Activated CD4-positive, alpha-beta T cell treated with anti-CD3 and anti-CD28 coated beads for 36 hours (primary cell): ENCODE measurements around the gene METTL15. TPM values are rescaled to one million over a fixed set of nuclear protein-coding genes. Genes with fewer than 3 reads are reported as not detected.
"Not testable (repeated sequence)": the region's sequence is repeated elsewhere in the genome, so short reads cannot be mapped to it uniquely, and the experiment has no call there.

Experiments used
- ATAC-seq: fragments of 200-7000 bp; cut with Tn5 transposase; one replicate; pipeline ENCODE4 v1.10.0; 2021; ENCODE audit warnings: mild to moderate bottlenecking, moderate library complexity
- CTCF ChIA-PET: fragments of 350-600 bp; sonication (Branson Sonifier 250); formaldehyde crosslinking; loops from one replicate; lab custom pipeline; 2021; ENCODE audit warnings: antibody characterized with exemption; lab: Charles Lee
- POLR2A ChIA-PET: fragments of 350-600 bp; sonication (Branson Sonifier 250); formaldehyde crosslinking; loops from one replicate; lab custom pipeline; 2021; ENCODE audit warnings: antibody characterized with exemption, inconsistent platforms; lab: Charles Lee
- DNase-seq: peaks from one replicate; pipeline ENCODE4 v3.0.0-alpha.2; 2020
- H3K27ac Mint-ChIP-seq: one replicate; pipeline ENCODE4 v1.8.0; 2021; ENCODE audit warnings: mixed read lengths
- H3K27me3 Mint-ChIP-seq: one replicate; pipeline ENCODE4 v1.8.0; 2021; ENCODE audit warnings: mixed read lengths
- H3K36me3 Mint-ChIP-seq: one replicate; pipeline ENCODE4 v1.8.0; 2021; ENCODE audit warnings: low read depth, mixed read lengths
- H3K4me1 Mint-ChIP-seq: one replicate; pipeline ENCODE4 v1.8.0; 2021; ENCODE audit warnings: mixed read lengths
- H3K4me3 Mint-ChIP-seq: one replicate; pipeline ENCODE4 v1.8.0; 2021; ENCODE audit warnings: mild to moderate bottlenecking, moderate library complexity, mixed read lengths
- H3K9me3 Mint-ChIP-seq: one replicate; pipeline ENCODE4 v1.8.0; 2021; ENCODE audit warnings: low read depth, mixed read lengths
- intact Hi-C, 2 experiments: fragments of 100-400 bp; cut with DNase I in 1 of 2; cut with micrococcal nuclease in 1 of 2; formaldehyde crosslinking; loops; one replicate each; pipeline versions ENCODE4 v1.14.2 to v1.15.1; 2022 to 2024; cut with DNase I, micrococcal nuclease
- total RNA-seq, 2 experiments: library from RNA; stranded (reverse); gene quantifications; one replicate each; pipeline ENCODE4 v1.2.3, GENCODE V29; 2021

METTL15 gene, protein sequence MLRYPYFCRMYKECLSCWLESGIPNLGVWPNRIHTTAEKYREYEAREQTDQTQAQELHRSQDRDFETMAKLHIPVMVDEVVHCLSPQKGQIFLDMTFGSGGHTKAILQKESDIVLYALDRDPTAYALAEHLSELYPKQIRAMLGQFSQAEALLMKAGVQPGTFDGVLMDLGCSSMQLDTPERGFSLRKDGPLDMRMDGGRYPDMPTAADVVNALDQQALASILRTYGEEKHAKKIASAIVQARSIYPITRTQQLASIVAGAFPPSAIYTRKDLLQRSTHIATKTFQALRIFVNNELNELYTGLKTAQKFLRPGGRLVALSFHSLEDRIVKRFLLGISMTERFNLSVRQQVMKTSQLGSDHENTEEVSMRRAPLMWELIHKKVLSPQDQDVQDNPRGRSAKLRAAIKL
- 10 to 100 TPM; 13.0 to 16.0 TPM for total RNA-seq

DNA sequence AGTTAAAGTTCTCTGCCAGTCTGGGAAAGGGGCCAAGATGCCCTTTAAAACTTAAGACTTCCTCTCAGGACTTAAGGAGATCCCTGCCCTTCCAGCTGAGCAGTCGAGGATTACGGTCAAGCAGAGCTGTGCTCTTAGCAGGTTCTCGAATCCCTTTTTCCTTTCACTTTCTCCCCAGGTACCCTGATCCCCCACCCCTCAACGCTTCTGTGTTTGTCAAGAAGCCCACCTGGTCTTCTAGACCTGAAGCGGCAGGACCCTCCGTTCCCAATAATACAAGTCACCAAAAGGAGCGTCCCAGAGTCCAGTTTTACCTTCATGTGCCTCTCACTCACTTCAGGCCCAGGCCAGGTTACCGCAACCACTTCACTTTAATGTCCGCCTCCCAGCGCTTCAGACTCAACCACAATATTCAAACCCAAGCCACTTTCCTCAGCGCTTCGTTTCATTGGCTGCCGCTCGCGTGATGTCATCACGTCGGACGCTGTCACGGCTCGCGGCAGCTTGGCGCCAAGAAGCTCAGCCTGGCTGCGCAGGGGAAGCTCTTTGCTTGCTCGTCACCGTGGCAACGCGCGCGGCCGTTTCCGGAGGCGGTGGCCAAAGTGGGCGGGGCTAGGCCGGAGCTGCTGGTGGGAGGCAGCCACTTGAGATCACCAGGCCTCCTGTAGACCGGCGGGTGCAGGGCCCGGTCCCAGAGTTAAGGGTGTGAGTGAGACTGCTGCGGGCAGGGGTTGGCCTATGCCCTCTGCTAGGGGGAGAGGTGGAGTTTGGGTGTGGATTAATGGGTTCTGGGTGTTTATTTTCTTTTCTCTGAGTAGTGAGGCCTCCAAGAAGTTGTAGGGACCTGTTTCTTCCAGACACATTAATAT is at the start of gene METTL15, which contains the start of gene KIF18A:
METTL15 (plus strand) TSS at position 639 of the 869 bp plus-strand sequence. CDS start 4,947 bp downstream, outside the sequence.
KIF18A (minus strand) TSS at position 407 of the 869 bp plus-strand sequence. CDS start 10,209 bp downstream, outside the sequence.
- CTCF ChIA-PET = interaction anchor here (0.6 kb wide), 1 partner anchor 472 kb away, joined by 4 read pairs; no protein-coding TSS in a partner anchor
- Mint-ChIP-seq H3K36me3 (peaks cover 12% of the 10 kb centered on the region), H3K9me3 (no peaks in the 10 kb centered on the region), H3K4me3 (peak within 1 kb of the TSS; percentile 98), H3K4me1 (peaks cover 40% of the 10 kb centered on the region), H3K27me3 (no peaks in the 10 kb centered on the region), H3K27ac (peak within 1 kb of the TSS; percentile 99)
- ATAC-seq = peak; percentile 95
- peak; percentile 99 for DNase-seq
- intact Hi-C loops = loop anchor here (1.0 to 2.0 kb wide), 3 partner anchors 601 to 745 kb away; partner anchors contain the start of genes LIN7C (in 2 of the 2) and CCDC34 (in 1 of the 2)
- POLR2A ChIA-PET = interaction anchor here (0.6 to 0.8 kb wide), 3 partner anchors 9 to 41 kb away, joined by 3 to 9 read pairs (median 3); no protein-coding TSS in a partner anchor

- H3K4me3 Mint-ChIP-seq = no peak overlapping the region
- H3K9me3 Mint-ChIP-seq = no peaks in the 10 kb centered on the region
- no peaks in the 10 kb centered on the region for H3K4me1 Mint-ChIP-seq
- H3K27ac Mint-ChIP-seq = no peak overlapping the region
- DNase-seq (no peak), ATAC-seq (no peak)
- ChIA-PET CTCF (interaction anchor here (0.6 kb wide), 1 partner anchor 79 kb away, joined by 3 read pairs; no protein-coding TSS in a partner anchor), POLR2A (no interaction called here)
- intact Hi-C loops = no loop called here
- H3K36me3 Mint-ChIP-seq = peaks cover 15% of the 10 kb centered on the region
- no peaks in the 10 kb centered on the region for H3K27me3 Mint-ChIP-seq
These were observed 36.9 kb upstream of the METTL15 start for GRCh38 chr11:28071305-28071704.

DNA sequence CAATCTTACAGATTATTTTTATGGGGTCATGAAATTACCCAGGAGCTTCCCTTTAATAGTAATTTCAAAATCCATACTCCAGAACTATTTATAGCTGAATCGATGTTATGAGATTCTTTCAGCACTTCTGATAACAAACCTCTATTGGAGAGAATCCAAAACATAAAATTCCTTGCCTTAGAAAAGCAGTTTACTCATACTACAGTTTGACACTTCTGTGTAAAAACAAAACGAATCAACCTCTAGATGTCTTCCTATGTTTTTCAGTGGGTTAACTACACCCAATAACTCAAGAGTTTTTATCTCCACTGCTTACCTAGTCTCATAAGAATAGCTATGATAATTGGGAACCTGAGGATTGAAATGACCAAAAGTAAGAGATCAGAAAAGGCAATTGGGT is 35.9 kb upstream of the METTL15 start:
- Mint-ChIP-seq H3K27me3 (no peaks in the 10 kb centered on the region), H3K36me3 (peaks cover 19% of the 10 kb centered on the region), H3K9me3 (no peaks in the 10 kb centered on the region), H3K4me3 (no peak overlapping the region), H3K4me1 (no peaks in the 10 kb centered on the region), H3K27ac (no peak overlapping the region)
- ChIA-PET POLR2A (interaction anchor here (0.6 kb wide), 1 partner anchor 96 kb away, joined by 3 read pairs; no protein-coding TSS in a partner anchor), CTCF (no interaction called here)
- ATAC-seq = no peak
- no peak for DNase-seq
- intact Hi-C loops = no loop called here

- no peak for DNase-seq
- no peak overlapping the region for H3K27ac Mint-ChIP-seq
- POLR2A ChIA-PET = no interaction called here
- no peak for ATAC-seq
- H3K27me3 Mint-ChIP-seq = no peaks in the 10 kb centered on the region
- intact Hi-C loops = no loop called here
- no peak overlapping the region for H3K4me3 Mint-ChIP-seq
- H3K9me3 Mint-ChIP-seq = no peaks in the 10 kb centered on the region
- CTCF ChIA-PET = no interaction called here
- peaks cover 25% of the 10 kb centered on the region for H3K36me3 Mint-ChIP-seq
- no peaks in the 10 kb centered on the region for H3K4me1 Mint-ChIP-seq
These were observed 30.7 kb upstream of the METTL15 start for GRCh38 chr11:28077521-28077920.

DNA sequence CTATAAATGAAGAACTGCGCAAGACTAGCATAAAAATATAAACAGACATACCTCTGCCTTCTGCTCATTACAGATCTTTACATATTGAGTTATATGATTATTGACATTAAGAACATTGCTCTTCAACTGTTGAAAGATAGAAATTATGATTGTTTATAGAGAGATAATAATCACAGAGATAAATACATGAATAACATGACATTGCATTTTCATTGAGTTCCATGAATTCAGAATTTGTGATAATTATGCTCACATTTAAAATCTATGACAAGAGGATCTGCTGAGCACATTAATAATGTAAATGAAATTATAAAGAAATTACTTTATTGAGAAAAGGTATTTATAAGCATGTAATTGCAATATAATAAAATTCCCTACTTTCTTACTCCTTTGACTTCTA is 25.1 kb upstream of the METTL15 start:
- H3K27me3 Mint-ChIP-seq = no peaks in the 10 kb centered on the region
- H3K9me3 Mint-ChIP-seq = no peaks in the 10 kb centered on the region
- H3K4me3 Mint-ChIP-seq = no peak overlapping the region
- H3K4me1 Mint-ChIP-seq = no peaks in the 10 kb centered on the region
- H3K27ac Mint-ChIP-seq = no peak overlapping the region
- ATAC-seq (no peak), DNase-seq (no peak)
- POLR2A ChIA-PET = no interaction called here
- intact Hi-C loops = no loop called here
- CTCF ChIA-PET = no interaction called here
- H3K36me3 Mint-ChIP-seq = peaks cover 24% of the 10 kb centered on the region

DNA sequence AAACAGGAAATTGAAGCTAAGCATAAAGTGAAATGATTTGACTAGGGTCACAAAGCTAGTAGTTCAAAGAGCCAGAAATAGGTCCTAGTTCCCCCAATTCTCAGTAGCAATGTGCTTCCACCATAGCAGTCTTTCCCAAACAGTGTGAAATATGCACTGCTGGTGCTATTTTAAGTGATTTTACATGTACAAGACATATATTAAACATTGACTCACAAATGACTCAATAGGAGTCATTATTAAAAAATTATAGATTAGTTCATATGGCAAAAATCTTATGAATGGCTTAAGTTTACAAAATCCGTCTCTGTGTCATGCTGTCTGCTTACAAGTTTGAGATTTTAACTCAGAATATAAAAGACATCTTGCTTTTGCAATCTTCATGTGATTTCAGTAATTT is 21.6 kb upstream of the METTL15 start:
- H3K9me3 Mint-ChIP-seq = no peaks in the 10 kb centered on the region

GRCh38 chr11:28087192-28087591 is 21.0 kb upstream of the METTL15 start:
- H3K36me3 Mint-ChIP-seq = peaks cover 19% of the 10 kb centered on the region
- DNase-seq, ATAC-seq, H3K4me1 Mint-ChIP-seq, H3K4me3 Mint-ChIP-seq, H3K27me3 Mint-ChIP-seq, CTCF ChIA-PET, H3K27ac Mint-ChIP-seq, H3K9me3 Mint-ChIP-seq, intact Hi-C loops: not testable (repeated sequence)
- POLR2A ChIA-PET = interaction anchor here (1.0 kb wide), 1 partner anchor 20 kb away, joined by 9 read pairs; no protein-coding TSS in a partner anchor

More for the DNA sequence above, 21.6 kb upstream of the METTL15 start:
- CTCF ChIA-PET = no interaction called here
- no peak overlapping the region for H3K4me3 Mint-ChIP-seq
- no peaks in the 10 kb centered on the region for H3K27me3 Mint-ChIP-seq
- no peaks in the 10 kb centered on the region for H3K4me1 Mint-ChIP-seq
- DNase-seq (no peak), ATAC-seq (no peak)
- peaks cover 25% of the 10 kb centered on the region for H3K36me3 Mint-ChIP-seq
- no peak overlapping the region for H3K27ac Mint-ChIP-seq
- POLR2A ChIA-PET = interaction anchor here (1.0 kb wide), 1 partner anchor 21 kb away, joined by 9 read pairs; no protein-coding TSS in a partner anchor
- intact Hi-C loops = no loop called here

- H3K4me1 Mint-ChIP-seq, DNase-seq, ATAC-seq, intact Hi-C loops, H3K27ac Mint-ChIP-seq, H3K4me3 Mint-ChIP-seq, H3K27me3 Mint-ChIP-seq, H3K9me3 Mint-ChIP-seq, CTCF ChIA-PET, POLR2A ChIA-PET: not testable (repeated sequence)
- H3K36me3 Mint-ChIP-seq = peaks cover 17% of the 10 kb centered on the region
These were observed 20.5 kb upstream of the METTL15 start for GRCh38 chr11:28087693-28088092.

GRCh38 chr11:28089378-28089777 is 18.8 kb upstream of the METTL15 start:
- ATAC-seq (no peak), DNase-seq (no peak)
- H3K27me3 Mint-ChIP-seq = no peaks in the 10 kb centered on the region
- no peaks in the 10 kb centered on the region for H3K9me3 Mint-ChIP-seq
- H3K4me3 Mint-ChIP-seq = no peak overlapping the region
- no peaks in the 10 kb centered on the region for H3K4me1 Mint-ChIP-seq
- POLR2A ChIA-PET = no interaction called here
- CTCF ChIA-PET = interaction anchor here (1.7 kb wide), 1 partner anchor 11 kb away, joined by 5 read pairs; no protein-coding TSS in a partner anchor
- H3K36me3 Mint-ChIP-seq = peaks cover 17% of the 10 kb centered on the region
- no peak overlapping the region for H3K27ac Mint-ChIP-seq
- intact Hi-C loops = no loop called here

- peaks cover 19% of the 10 kb centered on the region for H3K36me3 Mint-ChIP-seq
- no peak for DNase-seq
- ATAC-seq = no peak
- no peaks in the 10 kb centered on the region for H3K4me1 Mint-ChIP-seq
- ChIA-PET CTCF (interaction anchor here (1.7 kb wide), 1 partner anchor 12 kb away, joined by 5 read pairs; no protein-coding TSS in a partner anchor), POLR2A (no interaction called here)
- H3K4me3 Mint-ChIP-seq = no peak overlapping the region
- no peaks in the 10 kb centered on the region for H3K27me3 Mint-ChIP-seq
- intact Hi-C loops = no loop called here
- no peaks in the 10 kb centered on the region for H3K9me3 Mint-ChIP-seq
- H3K27ac Mint-ChIP-seq = no peak overlapping the region
These were observed 18.0 kb upstream of the METTL15 start for GRCh38 chr11:28090052-28090749.
